HUDEP-2 (cell line): ENCODE measurements around the gene PSMB5.

Experiments
- DNase-seq, 76 experiments: peaks; one replicate each; lab custom pipeline; 2025; ENCODE audit not compliant: unreplicated experiment in 76 of 76; lab: John Stamatoyannopoulos, UW

The PSMB5 gene

GRCh38 chr14:22977684-22978486, 56.8 kb downstream of the PSMB5 start:
- DNase-seq = no peak

- DNase-seq = no peak
Observed at GRCh38 chr14:22977434-22977683, 57.3 kb downstream of the PSMB5 start.

- DNase-seq = no peak
Observed at GRCh38 chr14:22976620-22977433, 57.9 kb downstream of the PSMB5 start.
